ENCODE data around the gene ZNF423.

ZNF423 gene

GRCh38 chr16:49720225-49720624 lies 135.7 kb downstream of the ZNF423 start:
- DNase-seq (ENCODE audit: low spot score): no peak

- no peak for DNase-seq (ENCODE audit: low spot score)
Measured at GRCh38 chr16:49717689-49718088, 138.2 kb downstream of the ZNF423 start.

GRCh38 chr16:49716339-49716934 lies 139.5 kb downstream of the ZNF423 start:
- no peak for DNase-seq (ENCODE audit: low spot score)

- DNase-seq (ENCODE audit: low spot score): no peak
Measured at GRCh38 chr16:49713770-49714169, 142.1 kb downstream of the ZNF423 start.

GRCh38 chr16:49712542-49712941 lies 143.4 kb downstream of the ZNF423 start:
- DNase-seq (ENCODE audit: low spot score): no peak

GRCh38 chr16:49712106-49712505 lies 143.8 kb downstream of the ZNF423 start:
- no peak for DNase-seq (ENCODE audit: low spot score)

GRCh38 chr16:49709057-49709456 lies 146.9 kb downstream of the ZNF423 start:
- DNase-seq (ENCODE audit: low spot score): no peak

- no peak for DNase-seq (ENCODE audit: low spot score)
Measured at GRCh38 chr16:49708491-49708890, 147.4 kb downstream of the ZNF423 start.

GRCh38 chr16:49706620-49707355 lies 149.1 kb downstream of the ZNF423 start:
- no peak for DNase-seq (ENCODE audit: low spot score)

GRCh38 chr16:49704586-49705155 lies 151.2 kb downstream of the ZNF423 start:
- DNase-seq (ENCODE audit: low spot score): no peak

- DNase-seq (ENCODE audit: low spot score): no peak
Measured at GRCh38 chr16:49703483-49703882, 152.4 kb downstream of the ZNF423 start.

- DNase-seq (ENCODE audit: low spot score): no peak
Measured at GRCh38 chr16:49701789-49702494, 154.0 kb downstream of the ZNF423 start.

GRCh38 chr16:49701065-49701685 lies 154.7 kb downstream of the ZNF423 start:
- no peak for DNase-seq (ENCODE audit: low spot score)

GRCh38 chr16:49700251-49701064 lies 155.5 kb downstream of the ZNF423 start:
- DNase-seq (ENCODE audit: low spot score): no peak

GRCh38 chr16:49699841-49700175 lies 156.1 kb downstream of the ZNF423 start:
- DNase-seq (ENCODE audit: low spot score): no peak

GRCh38 chr16:49698931-49699840 lies 156.7 kb downstream of the ZNF423 start:
- no peak for DNase-seq (ENCODE audit: low spot score)

GRCh38 chr16:49698453-49698815 lies 157.5 kb downstream of the ZNF423 start:
- no peak for DNase-seq (ENCODE audit: low spot score)

GRCh38 chr16:49697631-49698452 lies 158.1 kb downstream of the ZNF423 start:
- DNase-seq (ENCODE audit: low spot score): no peak

- no peak for DNase-seq (ENCODE audit: low spot score)
Measured at GRCh38 chr16:49696414-49697101, 159.4 kb downstream of the ZNF423 start.

Data from CD4-positive, alpha-beta T cell treated with Interleukin-15 for 4 hours (primary cell).